ENCODE data around the gene TRIM26. TPM values are rescaled to one million over a fixed set of nuclear protein-coding genes. Genes with fewer than 3 reads are reported as not detected.

Gene TRIM26
- total RNA-seq, 1 donor from 2014 or later, result 46.3 TPM

DNA sequence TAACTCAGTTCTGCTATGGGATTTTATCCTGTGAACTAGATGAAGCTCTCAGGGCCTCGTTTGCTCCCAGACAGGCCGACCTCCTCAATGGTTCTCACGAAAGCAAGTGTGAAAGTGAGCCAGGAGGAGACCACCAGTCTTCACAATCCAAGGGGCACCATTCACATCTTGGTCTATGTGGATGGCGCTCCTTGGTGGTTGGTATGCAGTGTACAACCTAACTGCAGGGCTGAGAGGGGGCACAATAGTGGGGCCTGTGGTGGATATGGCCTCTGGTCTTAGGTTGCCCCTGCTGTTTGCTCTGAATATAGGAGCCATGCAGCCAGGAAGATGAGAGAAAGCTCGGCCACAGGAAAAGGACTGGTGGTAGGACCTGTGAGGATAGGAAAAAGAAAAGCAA lies 24.7 kb downstream of the TRIM26 start:
- TF ChIP-seq, protein P1, sequence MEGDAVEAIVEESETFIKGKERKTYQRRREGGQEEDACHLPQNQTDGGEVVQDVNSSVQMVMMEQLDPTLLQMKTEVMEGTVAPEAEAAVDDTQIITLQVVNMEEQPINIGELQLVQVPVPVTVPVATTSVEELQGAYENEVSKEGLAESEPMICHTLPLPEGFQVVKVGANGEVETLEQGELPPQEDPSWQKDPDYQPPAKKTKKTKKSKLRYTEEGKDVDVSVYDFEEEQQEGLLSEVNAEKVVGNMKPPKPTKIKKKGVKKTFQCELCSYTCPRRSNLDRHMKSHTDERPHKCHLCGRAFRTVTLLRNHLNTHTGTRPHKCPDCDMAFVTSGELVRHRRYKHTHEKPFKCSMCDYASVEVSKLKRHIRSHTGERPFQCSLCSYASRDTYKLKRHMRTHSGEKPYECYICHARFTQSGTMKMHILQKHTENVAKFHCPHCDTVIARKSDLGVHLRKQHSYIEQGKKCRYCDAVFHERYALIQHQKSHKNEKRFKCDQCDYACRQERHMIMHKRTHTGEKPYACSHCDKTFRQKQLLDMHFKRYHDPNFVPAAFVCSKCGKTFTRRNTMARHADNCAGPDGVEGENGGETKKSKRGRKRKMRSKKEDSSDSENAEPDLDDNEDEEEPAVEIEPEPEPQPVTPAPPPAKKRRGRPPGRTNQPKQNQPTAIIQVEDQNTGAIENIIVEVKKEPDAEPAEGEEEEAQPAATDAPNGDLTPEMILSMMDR (conservative IDR thresholded peaks at IDR 0.05), result no peak
- Mint-ChIP-seq H3K36me3 (peaks cover 52% of the 10 kb centered on the region), H3K4me1 (ENCODE audit: unreplicated experiment) (no peaks in the 10 kb centered on the region), H3K27ac (no peak overlapping the region), H3K27me3 (no peaks in the 10 kb centered on the region), H3K9me3 (no peaks in the 10 kb centered on the region), H3K4me3 (no peak overlapping the region)
- DNase-seq (ENCODE audit: extremely low spot score, unreplicated experiment), result no peak

DNA sequence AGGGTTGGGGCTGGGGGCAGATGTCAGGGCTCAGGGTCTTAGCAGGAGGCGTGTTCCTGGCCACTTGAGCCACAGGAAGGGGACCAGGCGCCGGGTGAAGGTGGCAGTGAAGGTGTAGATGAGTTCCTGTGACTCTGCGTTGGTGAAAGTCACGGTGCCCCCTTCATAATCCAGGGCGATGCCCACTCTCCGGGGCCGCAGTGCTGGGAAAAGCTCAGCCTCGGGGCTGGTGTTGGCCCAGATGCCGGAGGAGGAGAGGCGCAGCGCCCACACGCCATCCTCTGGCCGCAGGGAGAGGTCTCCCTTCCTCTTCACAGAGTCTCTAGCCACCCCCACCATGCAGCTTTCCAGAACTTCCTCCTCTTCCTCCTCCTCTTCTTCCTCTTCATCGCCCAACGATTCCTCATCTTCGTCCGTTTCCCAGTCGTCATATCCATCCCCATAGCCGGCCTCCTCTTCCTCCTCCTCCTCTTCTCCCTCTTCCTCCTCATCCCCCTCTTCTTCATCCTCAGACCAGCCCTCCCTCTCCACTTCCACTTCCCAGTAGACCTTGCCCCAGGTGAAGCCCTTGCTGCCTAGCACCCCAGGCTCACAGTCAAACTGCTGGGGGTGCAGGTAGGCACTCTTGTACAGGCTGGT lies 27.2 kb downstream of the TRIM26 start:
- Mint-ChIP-seq H3K36me3 (peaks cover 44% of the 10 kb centered on the region), H3K27ac (no peak overlapping the region), H3K4me3 (no peak overlapping the region), H3K9me3 (no peaks in the 10 kb centered on the region), H3K27me3 (peaks cover 2% of the 10 kb centered on the region), H3K4me1 (ENCODE audit: unreplicated experiment) (no peaks in the 10 kb centered on the region)
- TF ChIP-seq, protein P1 (conservative IDR thresholded peaks at IDR 0.05), result no peak
- no peak for DNase-seq (ENCODE audit: extremely low spot score, unreplicated experiment)

DNA sequence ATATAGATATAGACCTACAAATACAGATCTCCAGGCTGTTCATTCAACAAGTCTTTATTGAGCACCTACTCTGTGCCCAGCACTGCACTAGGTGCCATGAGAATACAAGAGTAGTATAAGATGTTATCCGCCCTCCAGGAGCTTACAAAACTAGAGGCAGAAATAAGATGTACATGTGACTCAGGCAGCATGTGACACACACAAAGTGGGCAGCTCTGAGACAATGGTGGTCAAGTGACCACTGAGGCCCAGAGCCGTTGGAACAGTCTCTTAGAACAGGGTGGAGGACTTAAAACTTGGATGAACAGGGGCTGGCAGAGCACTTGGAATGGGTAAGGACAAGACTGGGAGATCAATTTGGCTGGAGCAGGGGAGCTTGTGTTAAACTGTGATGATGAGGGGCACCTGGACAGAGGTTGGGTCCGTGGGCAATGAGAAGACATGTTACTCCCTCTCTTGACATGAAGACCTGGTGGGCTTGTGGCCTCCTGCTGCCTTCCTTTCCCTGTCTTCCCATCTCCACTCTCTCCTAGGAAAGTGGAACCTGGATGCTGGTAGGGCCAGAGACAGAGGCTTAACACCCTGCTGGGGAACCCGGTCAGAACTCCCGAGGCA lies 28.7 kb downstream of the TRIM26 start:
- DNase-seq (ENCODE audit: extremely low spot score, unreplicated experiment), result no peak
- TF ChIP-seq, protein P1 (conservative IDR thresholded peaks at IDR 0.05), result no peak
- Mint-ChIP-seq H3K36me3 (peaks cover 33% of the 10 kb centered on the region), H3K9me3 (no peaks in the 10 kb centered on the region), H3K4me1 (ENCODE audit: unreplicated experiment) (no peaks in the 10 kb centered on the region), H3K27ac (no peak overlapping the region), H3K27me3 (peaks cover 8% of the 10 kb centered on the region), H3K4me3 (no peak overlapping the region)

DNA sequence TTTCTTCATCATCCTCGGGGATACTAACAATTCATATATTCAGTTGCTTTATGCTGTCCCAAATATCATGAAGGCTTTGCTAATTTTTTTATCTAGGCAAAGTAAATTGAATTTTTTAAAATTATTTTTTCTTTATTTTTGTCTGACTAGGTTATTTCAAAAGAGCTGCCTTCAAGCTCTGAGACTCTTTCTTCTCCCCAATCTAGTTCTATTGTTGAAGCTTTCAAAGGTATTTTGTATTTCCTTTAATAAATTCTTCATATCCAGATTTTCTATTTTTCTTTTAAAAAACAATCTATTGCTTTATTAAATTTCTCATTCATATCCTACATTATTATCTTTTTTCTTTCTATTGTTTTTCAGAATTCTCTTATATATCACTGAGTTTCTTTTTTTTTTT lies 33.1 kb downstream of the TRIM26 start:
- peaks cover 7% of the 10 kb centered on the region for H3K36me3 Mint-ChIP-seq
- no peak for DNase-seq (ENCODE audit: extremely low spot score, unreplicated experiment)
- H3K27ac Mint-ChIP-seq, result no peak overlapping the region
- H3K27me3 Mint-ChIP-seq, result peaks cover 47% of the 10 kb centered on the region
- H3K4me1 Mint-ChIP-seq (ENCODE audit: unreplicated experiment), result no peaks in the 10 kb centered on the region
- no peak overlapping the region for H3K4me3 Mint-ChIP-seq
- H3K9me3 Mint-ChIP-seq, result no peaks in the 10 kb centered on the region
- TF ChIP-seq, protein P1 (conservative IDR thresholded peaks at IDR 0.05), result no peak

DNA sequence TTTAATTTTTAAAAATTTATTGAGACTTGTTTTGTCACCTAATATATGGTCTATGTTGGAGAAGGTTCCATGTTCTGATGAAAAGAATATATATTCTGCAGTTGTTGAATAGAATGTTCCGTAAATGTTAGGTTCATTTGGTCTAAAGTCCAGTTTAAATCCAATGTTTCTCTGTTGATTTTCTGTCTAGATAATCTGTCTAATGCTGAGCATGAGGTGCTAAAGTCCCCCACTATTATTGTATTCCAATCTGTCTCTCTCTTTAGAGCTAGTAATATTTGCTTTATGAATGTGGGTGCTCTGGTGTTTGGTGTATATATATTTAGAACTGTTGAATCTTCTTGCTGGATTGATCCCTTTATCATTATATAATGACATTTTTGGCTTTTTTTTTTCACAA lies 34.4 kb downstream of the TRIM26 start:
- Mint-ChIP-seq H3K36me3 (no peaks in the 10 kb centered on the region), H3K4me3 (no peak overlapping the region), H3K4me1 (ENCODE audit: unreplicated experiment) (no peaks in the 10 kb centered on the region), H3K9me3 (no peaks in the 10 kb centered on the region), H3K27me3 (peaks cover 60% of the 10 kb centered on the region), H3K27ac (no peak overlapping the region)
- TF ChIP-seq, protein P1 (conservative IDR thresholded peaks at IDR 0.05), result no peak
- no peak for DNase-seq (ENCODE audit: extremely low spot score, unreplicated experiment)
